Tibial artery (tissue), 4 donors: Measurements from ENCODE around the gene CSF1.

Source experiments
- DNase-seq, 2 donors: peaks; one replicate each; pipeline ENCODE4 v3.0.0-alpha.2; 2019
- H3K27ac ChIP-seq, 2 donors: fragments of 200-600 bp; sonication (generic) in 1 of 2; 1 replicate in 1 of 2; 2 replicates in 1 of 2; pipeline ENCODE4 v1.5.1; 2018 to 2019; ENCODE audit warnings: mild to moderate bottlenecking in 1 of 2
- H3K27me3 ChIP-seq, 2 donors: fragments of 200-600 bp; sonication (generic) in 1 of 2; one replicate each; pipeline versions ENCODE4 v1.5.1 to v1.6.0; 2016 to 2019
- H3K36me3 ChIP-seq, 3 donors: fragments of 200-600 bp; sonication (generic) in 2 of 3; one replicate each; pipeline ENCODE4 v1.5.1; 2016 to 2019; ENCODE audit warnings: mild to moderate bottlenecking in 2 of 3
- H3K4me1 ChIP-seq, 4 donors: fragments of 200-600 bp; sonication (generic) in 2 of 4; 1 replicate in 3 of 4; 2 replicates in 1 of 4; pipeline ENCODE4 v1.5.1; 2016 to 2019
- H3K4me3 ChIP-seq, 2 donors: fragments of 200-600 bp; sonication (generic) in 1 of 2; 1 replicate in 1 of 2; 2 replicates in 1 of 2; pipeline ENCODE4 v1.5.1; 2018 to 2019; ENCODE audit warnings: mild to moderate bottlenecking in 2 of 2
- H3K9me3 ChIP-seq, 3 donors: fragments of 200-600 bp; sonication (generic) in 1 of 3; one replicate each; pipeline ENCODE4 v1.5.1; 2016 to 2019
- intact Hi-C: fragments of 100-400 bp; cut with DNase I; formaldehyde crosslinking; loops from one replicate; pipeline ENCODE4 v1.15.0; 2023; ENCODE audit warnings: low total_unique reads
- TF ChIP-seq, protein P1 (sequence below), 2 experiments: fragments of 200-600 bp in 1 of 2; fragments of 450-650 bp in 1 of 2; IDR thresholded peaks; one replicate each; pipeline ENCODE4 v1.5.1; 2017 to 2019; ENCODE audit warnings: antibody characterized with exemption in 2 of 2, mild to moderate bottlenecking in 1 of 2, moderate library complexity in 1 of 2

The CSF1 gene

GRCh38 chr1:109905491-109905890 lies 5.2 kb upstream of the CSF1 start:
- no peak for DNase-seq
- no peaks in the 10 kb centered on the region for H3K36me3 ChIP-seq
- intact Hi-C loops, result no loop called here
- H3K9me3 ChIP-seq, result no peaks in the 10 kb centered on the region
- H3K4me1 ChIP-seq, result peaks cover 0 to 9% (median 5%) of the 10 kb centered on the region in 4 donors
- H3K4me3 ChIP-seq, result no peak overlapping the region
- TF ChIP-seq, protein P1, sequence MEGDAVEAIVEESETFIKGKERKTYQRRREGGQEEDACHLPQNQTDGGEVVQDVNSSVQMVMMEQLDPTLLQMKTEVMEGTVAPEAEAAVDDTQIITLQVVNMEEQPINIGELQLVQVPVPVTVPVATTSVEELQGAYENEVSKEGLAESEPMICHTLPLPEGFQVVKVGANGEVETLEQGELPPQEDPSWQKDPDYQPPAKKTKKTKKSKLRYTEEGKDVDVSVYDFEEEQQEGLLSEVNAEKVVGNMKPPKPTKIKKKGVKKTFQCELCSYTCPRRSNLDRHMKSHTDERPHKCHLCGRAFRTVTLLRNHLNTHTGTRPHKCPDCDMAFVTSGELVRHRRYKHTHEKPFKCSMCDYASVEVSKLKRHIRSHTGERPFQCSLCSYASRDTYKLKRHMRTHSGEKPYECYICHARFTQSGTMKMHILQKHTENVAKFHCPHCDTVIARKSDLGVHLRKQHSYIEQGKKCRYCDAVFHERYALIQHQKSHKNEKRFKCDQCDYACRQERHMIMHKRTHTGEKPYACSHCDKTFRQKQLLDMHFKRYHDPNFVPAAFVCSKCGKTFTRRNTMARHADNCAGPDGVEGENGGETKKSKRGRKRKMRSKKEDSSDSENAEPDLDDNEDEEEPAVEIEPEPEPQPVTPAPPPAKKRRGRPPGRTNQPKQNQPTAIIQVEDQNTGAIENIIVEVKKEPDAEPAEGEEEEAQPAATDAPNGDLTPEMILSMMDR (IDR thresholded peaks at IDR 0.05), result no peak
- H3K27ac ChIP-seq, result no peak overlapping the region
- H3K27me3 ChIP-seq, result no peaks in the 10 kb centered on the region

DNA sequence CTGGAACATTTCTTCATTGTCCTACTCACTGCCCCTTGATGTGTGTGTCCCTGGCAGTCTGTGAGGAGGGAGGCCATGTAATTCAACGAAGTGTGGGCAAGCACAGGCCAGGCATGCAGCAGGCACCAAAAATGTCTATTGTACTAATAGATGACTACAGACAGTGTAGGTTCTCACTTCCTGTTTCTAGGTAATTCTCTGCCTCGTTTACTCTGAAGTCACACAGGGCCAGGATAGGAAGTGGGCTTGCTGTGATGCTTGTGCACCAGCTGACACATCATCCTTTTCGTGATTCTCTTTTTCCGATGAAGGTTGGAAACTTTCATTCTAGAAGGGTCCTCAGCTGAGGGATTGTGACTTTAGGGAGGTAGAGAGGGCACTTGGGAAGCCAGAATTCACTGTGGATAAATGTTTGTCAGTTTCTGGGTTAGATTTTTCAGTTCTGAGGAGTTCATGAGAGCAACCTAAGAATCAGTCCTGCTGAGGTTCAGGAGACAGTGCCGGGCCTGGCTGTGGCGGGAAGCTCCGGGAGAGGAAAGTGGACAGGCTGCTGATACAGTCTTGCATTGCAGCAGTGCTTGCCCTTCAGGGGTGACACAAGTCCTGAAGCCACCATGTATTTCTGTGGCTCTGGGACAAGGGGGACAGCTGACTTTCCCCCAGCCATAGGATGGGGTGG lies 4.3 kb upstream of the CSF1 start:
- Histone ChIP-seq H3K4me3 (no peak overlapping the region), H3K27me3 (no peaks in the 10 kb centered on the region), H3K4me1 (peaks cover 0 to 11% (median 7%) of the 10 kb centered on the region in 4 donors), H3K36me3 (no peaks in the 10 kb centered on the region), H3K27ac (no peak overlapping the region), H3K9me3 (no peaks in the 10 kb centered on the region)
- intact Hi-C loops, result no loop called here
- TF ChIP-seq, protein P1 (IDR thresholded peaks at IDR 0.05), result no peak
- DNase-seq, result no peak

DNA sequence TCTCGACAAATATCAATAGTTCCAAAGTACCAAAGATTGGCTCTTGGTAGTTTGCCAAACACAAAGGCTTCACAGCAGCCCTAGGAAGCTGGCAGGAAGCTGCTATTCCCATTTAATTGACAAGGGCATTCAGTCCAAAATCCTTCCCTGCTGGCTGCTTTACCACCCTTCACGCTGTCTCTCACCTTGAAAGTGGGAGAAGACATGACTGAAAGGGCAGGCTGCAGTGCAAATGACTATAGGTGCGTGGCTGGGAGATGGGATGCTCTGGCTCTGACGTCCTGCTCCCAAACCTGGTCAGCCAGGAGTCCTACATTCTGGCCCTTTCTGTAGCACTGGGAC lies 3.8 kb upstream of the CSF1 start:
- Histone ChIP-seq H3K36me3 (no peaks in the 10 kb centered on the region), H3K27ac (no peak overlapping the region), H3K9me3 (no peaks in the 10 kb centered on the region), H3K4me3 (no peak overlapping the region), H3K27me3 (no peaks in the 10 kb centered on the region), H3K4me1 (peaks cover 0 to 16% (median 11%) of the 10 kb centered on the region in 4 donors)
- TF ChIP-seq, protein P1 (IDR thresholded peaks at IDR 0.05), result no peak
- no peak for DNase-seq
- intact Hi-C loops, result no loop called here

DNA sequence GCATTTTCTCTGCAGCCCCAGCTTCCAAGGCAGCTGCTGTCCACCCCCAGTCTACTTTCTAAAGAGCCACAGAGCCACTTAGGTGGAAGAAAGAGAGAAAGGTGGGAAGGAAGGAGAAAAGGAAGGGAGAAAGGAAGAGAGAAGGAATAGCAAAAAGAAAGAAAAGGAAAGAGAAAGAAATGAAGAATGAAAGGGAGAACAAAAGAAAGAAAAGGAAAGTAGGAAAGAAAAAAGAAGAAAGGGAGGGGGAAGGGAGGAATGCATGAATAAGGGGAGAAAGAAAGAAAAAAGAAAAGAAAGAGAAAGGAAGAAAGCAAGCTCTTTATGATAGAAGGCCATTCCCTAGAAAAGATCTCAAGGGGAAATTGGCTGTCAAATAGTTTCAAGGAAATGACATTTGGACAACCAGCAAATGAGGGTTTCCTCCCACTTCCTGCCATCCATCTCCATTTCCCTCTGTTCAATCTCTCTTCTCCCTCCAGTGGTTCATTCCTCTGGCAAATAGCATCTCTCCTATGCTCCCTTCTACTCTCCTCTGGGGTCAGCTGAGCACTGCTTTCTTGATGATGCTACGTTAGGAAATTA lies 3.4 kb upstream of the CSF1 start:
- Histone ChIP-seq H3K4me1 (peaks cover 0 to 21% (median 16%) of the 10 kb centered on the region in 4 donors), H3K27ac (no peak overlapping the region), H3K27me3 (no peaks in the 10 kb centered on the region), H3K9me3 (no peaks in the 10 kb centered on the region), H3K4me3 (no peak overlapping the region), H3K36me3 (no peaks in the 10 kb centered on the region)
- TF ChIP-seq, protein P1 (IDR thresholded peaks at IDR 0.05), result no peak
- intact Hi-C loops, result no loop called here
- no peak for DNase-seq

DNA sequence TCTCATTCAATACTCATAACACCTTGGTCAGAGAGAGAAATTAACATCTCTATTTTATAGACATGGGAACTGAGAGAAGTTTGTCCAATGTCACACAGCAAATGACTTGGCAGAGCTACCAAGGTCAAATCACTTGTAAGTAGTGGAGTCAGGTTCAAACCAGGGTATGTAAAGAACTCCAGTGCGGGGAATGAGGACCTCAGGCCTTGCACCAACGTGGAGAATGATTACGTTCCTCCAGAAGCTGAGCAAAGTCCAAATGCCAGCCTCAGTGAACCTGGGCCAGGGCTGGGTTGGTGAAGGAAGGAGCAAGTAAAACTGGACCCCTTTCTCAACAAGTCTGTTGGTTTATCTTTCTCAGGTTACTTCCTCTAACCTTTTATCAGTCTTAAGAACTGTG lies 1.8 kb upstream of the CSF1 start:
- TF ChIP-seq, protein P1 (IDR thresholded peaks at IDR 0.05), result no peak
- no peaks in the 10 kb centered on the region for H3K9me3 ChIP-seq
- intact Hi-C loops, result no loop called here
- H3K4me3 ChIP-seq, result no peak overlapping the region
- H3K36me3 ChIP-seq, result no peaks in the 10 kb centered on the region
- peaks cover 0 to 36% (median 30%) of the 10 kb centered on the region in 4 donors for H3K4me1 ChIP-seq
- H3K27me3 ChIP-seq, result no peaks in the 10 kb centered on the region
- no peak overlapping the region for H3K27ac ChIP-seq
- no peak for DNase-seq
